A673 (cell line): ENCODE data around the gene EPHA5. TPM values are rescaled to one million over a fixed set of nuclear protein-coding genes. Genes with fewer than 3 reads are reported as not detected.
A peak's percentile ranks its signal among the peaks of the same experiment; 100 is the strongest.

Experiments used
- BruUV-seq: library from RNA; stranded (reverse); fragments of 400-500 nt; replicated peaks from 2 replicates; lab custom pipeline; 2021; lab: Mats Ljungman, UMichigan
- CTCF ChIA-PET: fragments of 300-600 bp; sonication (Branson Sonifier 250); formaldehyde crosslinking; loops from one replicate; lab custom pipeline; 2022; ENCODE audit warnings: antibody characterized with exemption; lab: Charles Lee
- POLR2A ChIA-PET: fragments of 300-600 bp; sonication (Branson Sonifier 250); formaldehyde crosslinking; loops from one replicate; lab custom pipeline; 2022; ENCODE audit warnings: antibody characterized with exemption; ENCODE audit not compliant: low non-redundant PET; lab: Charles Lee
- DNase-seq: peaks from one replicate; pipeline ENCODE4 v3.0.0-alpha.2; 2015; ENCODE audit warnings: low spot score
- H3K27ac ChIP-seq: fragments of 200-600 bp; sonication (generic); 2 replicates; pipeline ENCODE4 v1.5.1; 2016; ENCODE audit warnings: mixed run types, low read depth, mild to moderate bottlenecking, mixed read lengths, antibody characterized with exemption, low read length; ENCODE audit not compliant: poor library complexity, severe bottlenecking
- H3K27me3 ChIP-seq: fragments of 200-600 bp; sonication (generic); replicated peaks from 2 replicates; pipeline ENCODE4 v1.6.1; 2017; ENCODE audit warnings: mixed run types, low read depth, mild to moderate bottlenecking, mixed read lengths, antibody characterized with exemption, low read length; ENCODE audit not compliant: insufficient read depth, poor library complexity
- H3K36me3 ChIP-seq: fragments of 200-600 bp; sonication (generic); 2 replicates; pipeline ENCODE4 v1.6.1; 2016; ENCODE audit warnings: mixed run types, mild to moderate bottlenecking, mixed read lengths, antibody characterized with exemption, low read length; ENCODE audit not compliant: insufficient read depth, poor library complexity, severe bottlenecking
- H3K4me1 ChIP-seq: fragments of 200-600 bp; sonication (generic); 2 replicates; pipeline ENCODE4 v1.6.1; 2017; ENCODE audit warnings: mixed run types, mild to moderate bottlenecking, mixed read lengths, antibody characterized with exemption, low read length; ENCODE audit not compliant: insufficient read depth, poor library complexity, severe bottlenecking
- H3K4me3 ChIP-seq: fragments of 200-600 bp; sonication (generic); 2 replicates; pipeline ENCODE4 v1.5.1; 2016; ENCODE audit warnings: low read depth, mixed run types, mild to moderate bottlenecking, mixed read lengths, low read length; ENCODE audit not compliant: poor library complexity, severe bottlenecking
- H3K9me3 ChIP-seq: fragments of 200-600 bp; sonication (generic); 2 replicates; pipeline ENCODE4 v1.6.1; 2016; ENCODE audit warnings: mixed run types, low read depth, mild to moderate bottlenecking, mixed read lengths, antibody characterized with exemption, low read length; ENCODE audit not compliant: poor library complexity, severe bottlenecking
- EZH2 ChIP-seq: fragments of 200-600 bp; sonication (generic); IDR thresholded peaks from 2 replicates; pipeline ENCODE4 v1.6.1; 2017; ENCODE audit warnings: borderline replicate concordance, low read depth, mild to moderate bottlenecking, mixed read lengths, antibody characterized with exemption, low read length; ENCODE audit not compliant: poor library complexity, severe bottlenecking
- intact Hi-C: fragments of 100-400 bp; cut with micrococcal nuclease; formaldehyde crosslinking; loops from one replicate; pipeline ENCODE4 v1.10.0; 2022; ENCODE audit not compliant: unreplicated experiment
- total RNA-seq: library from RNA; stranded (reverse); gene quantifications from 2 replicates; pipeline ENCODE4 v1.2.3, GENCODE V29; 2021
- TF ChIP-seq, protein P1 (sequence below): fragments of 300-800, 200-600 bp; sonication (generic); conservative IDR thresholded peaks from 2 replicates; pipeline ENCODE4 v1.5.1; 2017; ENCODE audit warnings: low read depth, mild to moderate bottlenecking, antibody characterized with exemption, low read length, moderate library complexity, mixed read lengths

Gene EPHA5
- total RNA-seq, 1 experiment from 2014 or later, result 6.0 TPM

DNA sequence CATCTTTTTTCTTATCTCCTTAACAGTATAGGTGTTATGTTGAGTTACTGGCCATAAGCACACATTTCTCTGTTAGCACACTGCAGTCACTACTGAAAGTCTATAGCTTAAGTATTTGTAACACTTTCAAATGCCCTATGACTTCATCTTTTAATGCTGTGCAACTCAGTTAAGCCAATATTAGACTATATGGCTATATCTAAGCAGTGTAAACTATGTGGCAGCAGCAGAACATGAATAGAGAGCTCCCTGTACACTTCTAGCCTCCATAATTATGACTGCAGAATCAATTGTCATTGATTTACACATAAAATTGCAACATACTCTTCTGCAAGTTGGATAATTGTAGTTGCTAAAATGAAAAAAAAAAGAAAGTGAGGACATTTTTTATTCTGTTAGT is 250.3 kb downstream of the EPHA5 start:
- TF ChIP-seq, protein P1, sequence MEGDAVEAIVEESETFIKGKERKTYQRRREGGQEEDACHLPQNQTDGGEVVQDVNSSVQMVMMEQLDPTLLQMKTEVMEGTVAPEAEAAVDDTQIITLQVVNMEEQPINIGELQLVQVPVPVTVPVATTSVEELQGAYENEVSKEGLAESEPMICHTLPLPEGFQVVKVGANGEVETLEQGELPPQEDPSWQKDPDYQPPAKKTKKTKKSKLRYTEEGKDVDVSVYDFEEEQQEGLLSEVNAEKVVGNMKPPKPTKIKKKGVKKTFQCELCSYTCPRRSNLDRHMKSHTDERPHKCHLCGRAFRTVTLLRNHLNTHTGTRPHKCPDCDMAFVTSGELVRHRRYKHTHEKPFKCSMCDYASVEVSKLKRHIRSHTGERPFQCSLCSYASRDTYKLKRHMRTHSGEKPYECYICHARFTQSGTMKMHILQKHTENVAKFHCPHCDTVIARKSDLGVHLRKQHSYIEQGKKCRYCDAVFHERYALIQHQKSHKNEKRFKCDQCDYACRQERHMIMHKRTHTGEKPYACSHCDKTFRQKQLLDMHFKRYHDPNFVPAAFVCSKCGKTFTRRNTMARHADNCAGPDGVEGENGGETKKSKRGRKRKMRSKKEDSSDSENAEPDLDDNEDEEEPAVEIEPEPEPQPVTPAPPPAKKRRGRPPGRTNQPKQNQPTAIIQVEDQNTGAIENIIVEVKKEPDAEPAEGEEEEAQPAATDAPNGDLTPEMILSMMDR, result no peak
- no peak for TF ChIP-seq EZH2
- Histone ChIP-seq H3K9me3 (no peaks in the 10 kb centered on the region), H3K27ac (no peak overlapping the region), H3K4me1 (no peaks in the 10 kb centered on the region), H3K27me3 (no peaks in the 10 kb centered on the region), H3K4me3 (no peak overlapping the region), H3K36me3 (no peaks in the 10 kb centered on the region)
- CTCF ChIA-PET, result interaction anchor here (1.1 kb wide), 1 partner anchor 134 kb away, joined by 3 read pairs; no protein-coding TSS in a partner anchor
- intact Hi-C loops, result no loop called here
- BruUV-seq, result no TSS peak
- POLR2A ChIA-PET, result no interaction called here
- no peak for DNase-seq

DNA sequence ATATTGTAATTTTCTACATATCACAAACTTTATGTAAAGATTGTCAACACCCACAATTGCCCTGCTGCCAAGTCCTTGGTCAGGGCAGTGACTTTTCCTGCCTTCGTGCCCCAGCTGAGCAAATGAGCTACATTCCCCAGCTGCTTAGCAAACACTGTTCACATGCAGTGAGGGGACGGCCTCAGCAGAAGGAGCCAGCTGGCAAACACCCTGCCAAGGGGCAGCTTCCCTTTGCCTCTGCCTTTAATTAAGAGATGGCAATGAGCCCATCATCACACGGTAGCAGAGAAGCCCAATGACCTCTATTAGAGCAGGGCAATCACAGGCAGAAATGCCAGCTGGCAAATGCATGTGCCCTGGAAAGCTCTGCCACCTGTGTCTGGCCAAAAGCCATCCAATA is 253.4 kb downstream of the EPHA5 start:
- Histone ChIP-seq H3K36me3 (no peaks in the 10 kb centered on the region), H3K27ac (no peak overlapping the region), H3K4me1 (no peaks in the 10 kb centered on the region), H3K9me3 (no peaks in the 10 kb centered on the region), H3K27me3 (no peaks in the 10 kb centered on the region), H3K4me3 (no peak overlapping the region)
- no TSS peak for BruUV-seq
- intact Hi-C loops, result no loop called here
- POLR2A ChIA-PET, result no interaction called here
- no peak for TF ChIP-seq EZH2
- TF ChIP-seq, protein P1, result no peak
- CTCF ChIA-PET, result no interaction called here
- DNase-seq, result peak; percentile 2

DNA sequence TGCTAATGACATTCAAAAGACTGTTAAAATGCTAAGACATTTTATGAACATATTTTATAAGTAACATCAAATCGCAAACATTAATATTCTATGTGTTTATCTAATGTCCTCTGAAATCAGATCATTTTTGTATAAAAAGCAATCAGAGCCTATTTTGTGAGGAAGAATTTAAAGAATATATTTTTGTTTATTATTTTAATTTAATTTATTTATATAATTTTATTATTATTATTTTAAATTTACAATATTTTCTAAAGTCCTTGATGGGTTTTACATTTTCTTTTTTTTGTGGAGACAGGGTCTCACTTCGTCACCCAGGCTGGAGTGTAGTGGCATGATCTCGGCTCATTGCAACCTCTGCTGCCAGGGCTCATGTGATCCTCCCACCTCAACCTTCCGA is 262.8 kb downstream of the EPHA5 start:
- POLR2A ChIA-PET, result no interaction called here
- TF ChIP-seq EZH2, result no peak
- TF ChIP-seq, protein P1, result no peak

More for the DNA sequence above, 262.8 kb downstream of the EPHA5 start:
- BruUV-seq, result no TSS peak
- Histone ChIP-seq H3K4me3 (no peak overlapping the region), H3K9me3 (no peaks in the 10 kb centered on the region), H3K27ac (no peak overlapping the region), H3K4me1 (no peaks in the 10 kb centered on the region), H3K27me3 (no peaks in the 10 kb centered on the region), H3K36me3 (no peaks in the 10 kb centered on the region)
- CTCF ChIA-PET, result no interaction called here
- DNase-seq, result no peak
- intact Hi-C loops, result no loop called here
